Activated CD8-positive, alpha-beta memory T cell treated with anti-CD3 and anti-CD28 coated beads for 1 hour (primary cell): ENCODE results near the gene MYH7B.

ENCODE experiments used
- DNase-seq, 2 donors: peaks; one replicate each; pipeline ENCODE4 v3.0.0-alpha.2; 2020; ENCODE audit warnings: low read depth in 1 of 2; ENCODE audit errors: extremely low read depth in 1 of 2

The MYH7B gene

GRCh38 chr20:34943808-34944567, 11.7 kb upstream of the MYH7B start:
- DNase-seq, result no peak

- DNase-seq, result no peak
These were observed 10.2 kb upstream of the MYH7B start for GRCh38 chr20:34945315-34946077.

GRCh38 chr20:34946661-34947060, 9.0 kb upstream of the MYH7B start:
- no peak for DNase-seq

- no peak for DNase-seq
These were observed 8.3 kb upstream of the MYH7B start for GRCh38 chr20:34947336-34947735.

- DNase-seq, result no peak
These were observed 7.6 kb upstream of the MYH7B start for GRCh38 chr20:34948030-34948429.

- DNase-seq, result no peak
These were observed 6.5 kb upstream of the MYH7B start for GRCh38 chr20:34949120-34949519.

- no peak for DNase-seq
These were observed 4.4 kb upstream of the MYH7B start for GRCh38 chr20:34951252-34951651.

- DNase-seq, result no peak
These were observed 4.0 kb upstream of the MYH7B start for GRCh38 chr20:34951652-34952051.

- DNase-seq, result no peak
These were observed 3.0 kb upstream of the MYH7B start for GRCh38 chr20:34952671-34953070.

- no peak for DNase-seq
These were observed 1.7 kb upstream of the MYH7B start for GRCh38 chr20:34953960-34954359.

GRCh38 chr20:34954904-34955230, 801 bp upstream of the MYH7B start:
- DNase-seq, result no peak

- DNase-seq, result no peak
These were observed 382 bp downstream of the MYH7B start for GRCh38 chr20:34956041-34956458.

GRCh38 chr20:34956751-34957472, 1.2 kb downstream of the MYH7B start:
- DNase-seq, result no peak

GRCh38 chr20:34964486-34964885, 8.8 kb downstream of the MYH7B start:
- DNase-seq, result no peak

- no peak for DNase-seq
These were observed 9.4 kb downstream of the MYH7B start for GRCh38 chr20:34965051-34965450.

- no peak for DNase-seq
These were observed 11.8 kb downstream of the MYH7B start for GRCh38 chr20:34967421-34967820.

- DNase-seq, result no peak
These were observed 12.5 kb downstream of the MYH7B start for GRCh38 chr20:34968042-34968775.

GRCh38 chr20:34970193-34970840, 14.6 kb downstream of the MYH7B start:
- DNase-seq, result no peak

GRCh38 chr20:34970846-34971560, 15.3 kb downstream of the MYH7B start:
- DNase-seq, result no peak
